OCI-M1 (cell line): ENCODE results near the gene C11orf65.

Experiments used
- DNase-seq: peaks from one replicate; lab custom pipeline; 2025; lab: John Stamatoyannopoulos, UW

C11orf65 gene, protein sequence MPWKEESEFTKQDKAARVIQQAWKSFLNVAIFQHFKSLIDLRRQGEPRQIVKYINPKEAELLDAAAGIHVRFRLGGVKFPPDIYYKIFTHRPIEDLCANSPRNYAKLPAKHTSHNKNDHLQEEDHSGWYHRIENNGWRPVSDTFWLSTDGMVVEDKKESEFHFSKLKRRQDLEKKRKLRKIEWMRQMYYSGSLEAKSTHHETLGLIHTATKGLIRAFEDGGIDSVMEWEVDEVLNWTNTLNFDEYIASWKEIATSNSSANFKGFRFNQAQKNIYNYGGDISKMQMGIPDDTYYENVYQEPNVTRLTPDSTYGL

DNA sequence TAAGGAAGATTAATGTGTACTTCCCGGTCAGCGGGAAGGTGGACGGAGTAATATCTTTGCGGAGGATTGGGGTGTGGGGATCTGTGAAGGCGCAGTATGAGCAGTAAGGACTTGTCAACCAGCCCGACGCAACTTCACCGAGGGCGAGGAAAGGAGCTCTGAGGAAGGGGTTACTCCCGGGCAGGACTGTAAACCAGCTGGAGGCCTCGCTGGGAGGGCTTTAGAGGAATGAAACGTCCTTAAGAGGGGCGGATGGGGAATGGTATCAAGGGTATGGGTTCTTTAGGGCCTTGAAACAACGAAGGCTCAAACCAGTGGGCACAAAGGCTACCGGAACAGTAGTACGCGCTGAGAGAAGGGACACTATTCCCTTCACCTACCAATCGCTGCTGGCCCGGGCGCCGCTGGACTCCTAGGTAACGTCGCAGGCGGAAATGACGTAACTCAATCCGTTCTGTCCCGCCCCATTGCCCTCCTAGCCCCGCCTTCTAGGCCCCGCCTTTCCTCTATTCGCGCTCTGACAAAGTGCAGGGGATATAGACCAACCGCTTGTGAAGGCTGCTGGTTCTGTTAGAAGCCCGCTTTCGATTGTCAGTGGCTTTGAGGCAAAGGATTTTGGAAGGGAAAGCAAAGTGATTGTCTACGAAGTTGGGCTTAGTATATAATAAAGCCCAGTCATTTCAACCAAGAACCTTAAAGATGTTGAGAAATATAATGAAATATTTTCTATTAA lies at the start of gene C11orf65:
TSS of gene C11orf65 (minus strand) at position 439 of the 733 bp plus-strand sequence. CDS start 5,970 bp downstream, outside the sequence.
- DNase-seq: peak; percentile 88

DNA sequence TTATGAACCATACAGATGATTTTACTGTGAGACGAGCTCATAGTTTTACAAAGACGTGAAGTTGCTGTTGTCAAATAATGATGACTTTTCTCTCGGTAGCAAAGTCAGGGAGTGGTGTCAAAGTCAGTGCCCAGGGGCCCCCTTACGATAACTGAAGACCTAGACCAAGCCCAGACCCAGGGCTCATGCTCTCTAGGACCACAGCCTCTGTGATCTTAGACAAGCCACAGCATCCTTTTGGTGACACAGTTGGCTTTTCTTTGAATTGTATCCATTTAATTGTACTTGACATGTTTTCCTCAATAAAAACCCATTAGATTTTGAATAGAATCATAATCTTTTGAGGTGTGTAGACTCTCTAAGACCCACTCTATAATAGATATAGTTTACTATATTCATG lies 48.8 kb upstream of the C11orf65 start:
- DNase-seq: no peak

DNA sequence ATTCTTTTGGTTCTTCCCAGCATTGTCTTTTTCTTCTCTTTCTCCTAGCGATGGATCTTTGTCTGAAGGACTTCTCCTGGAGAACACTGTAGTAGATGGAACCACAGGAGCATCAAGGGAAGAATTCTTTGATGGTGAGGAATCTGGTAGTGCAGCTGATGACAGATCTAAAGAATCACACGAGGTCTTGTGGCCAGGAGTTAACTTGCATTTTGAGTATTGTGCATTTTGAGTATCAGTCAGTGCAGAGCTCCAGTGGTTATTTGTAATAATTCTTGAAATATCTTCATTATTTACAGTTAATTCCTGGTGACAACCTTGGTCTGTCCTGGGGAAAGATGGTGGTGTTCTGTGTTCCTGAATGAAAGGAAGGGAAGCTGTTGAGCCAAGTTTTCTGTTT lies 45.4 kb upstream of the C11orf65 start:
- DNase-seq: no peak

DNA sequence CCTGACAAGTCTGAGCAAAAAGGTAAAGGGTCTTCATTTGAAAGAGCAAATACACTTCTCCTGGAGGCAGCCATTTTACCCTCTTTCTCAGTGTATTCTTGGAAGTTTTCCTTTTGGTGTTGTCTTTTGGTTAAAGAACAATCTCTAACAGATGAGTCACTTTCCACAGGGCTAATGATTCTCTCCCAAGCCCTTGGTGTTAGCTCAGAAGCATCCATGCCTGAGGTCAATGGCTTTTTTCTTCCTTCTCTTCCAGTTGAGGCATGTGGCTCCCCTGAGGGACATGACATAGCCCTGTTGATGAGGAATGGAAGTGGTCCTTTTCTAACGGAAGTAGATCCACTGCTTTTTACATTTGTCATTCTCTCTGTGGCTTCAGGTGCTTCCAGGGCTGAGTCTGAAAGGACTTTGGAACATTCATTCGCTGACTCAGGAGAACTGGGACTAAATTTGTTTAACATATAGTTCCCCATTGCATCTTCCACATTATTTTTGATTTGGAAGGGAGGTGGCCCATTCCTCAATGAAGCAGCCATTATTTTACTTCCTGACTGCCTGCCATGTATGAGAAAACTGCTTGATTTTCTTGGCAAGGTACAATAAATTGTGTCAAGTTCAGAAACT lies 44.6 kb upstream of the C11orf65 start:
- DNase-seq: no peak

DNA sequence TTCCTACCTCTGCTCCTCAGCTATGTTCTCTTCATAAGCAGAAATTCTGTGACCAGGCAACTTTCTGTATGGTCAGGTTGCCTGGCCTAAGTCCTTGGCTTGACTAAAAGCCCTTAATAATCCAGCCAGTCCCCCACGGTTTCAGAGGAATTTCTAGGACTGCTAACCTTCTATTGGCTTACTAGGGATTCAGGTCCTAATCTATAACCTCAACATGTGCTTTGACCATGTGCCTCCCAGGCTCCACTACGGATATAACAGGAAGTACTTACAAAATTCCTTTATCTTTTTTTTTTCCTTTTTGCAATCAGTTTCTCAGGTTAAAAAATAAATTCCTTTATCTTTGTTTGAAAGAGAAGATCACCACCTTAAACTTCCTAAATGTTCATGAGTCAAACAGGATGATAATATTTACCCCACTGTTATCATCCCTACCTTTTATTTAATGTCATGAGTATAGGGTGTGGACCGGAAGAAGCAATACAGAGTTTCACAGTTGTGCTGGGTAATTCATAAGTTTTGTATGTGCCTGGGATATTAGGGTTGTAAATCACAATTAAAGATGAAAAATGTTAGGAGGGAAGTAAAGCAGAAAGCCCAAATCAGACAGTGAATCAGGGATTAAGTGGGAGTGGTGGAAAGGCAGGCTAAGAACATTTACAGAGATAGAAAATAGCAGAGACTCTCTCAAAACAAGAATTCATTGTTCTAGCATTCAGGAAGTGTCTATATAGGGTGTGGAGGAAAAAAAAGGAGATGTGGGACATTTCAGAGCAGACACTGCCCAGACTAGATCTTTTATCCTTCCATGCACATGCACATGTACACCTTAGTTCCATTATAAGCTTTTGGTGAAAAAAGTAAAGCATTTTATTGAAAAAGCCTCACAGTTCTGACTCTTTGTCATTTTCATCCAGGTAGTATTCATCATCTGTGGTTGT lies 41.6 kb upstream of the C11orf65 start:
- DNase-seq: no peak

DNA sequence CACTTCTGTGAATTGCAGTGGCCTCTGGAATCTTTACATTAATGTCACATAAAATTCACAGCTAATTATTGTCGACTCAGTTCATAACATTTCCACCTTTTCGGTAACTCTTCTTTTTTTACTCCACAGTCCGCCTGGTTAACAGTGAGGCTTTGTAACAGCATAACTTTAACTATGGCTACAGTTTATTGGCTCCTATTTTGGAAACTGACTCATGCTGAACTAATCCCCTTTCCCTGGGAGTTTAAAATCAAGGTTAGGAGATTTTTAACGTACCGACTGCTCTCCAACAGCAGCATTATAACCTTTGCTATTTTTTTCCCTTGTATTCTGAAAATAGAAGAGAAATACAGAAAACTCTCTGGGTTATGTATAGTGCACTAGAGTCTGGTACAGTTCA lies 34.1 kb upstream of the C11orf65 start:
- DNase-seq: no peak

DNA sequence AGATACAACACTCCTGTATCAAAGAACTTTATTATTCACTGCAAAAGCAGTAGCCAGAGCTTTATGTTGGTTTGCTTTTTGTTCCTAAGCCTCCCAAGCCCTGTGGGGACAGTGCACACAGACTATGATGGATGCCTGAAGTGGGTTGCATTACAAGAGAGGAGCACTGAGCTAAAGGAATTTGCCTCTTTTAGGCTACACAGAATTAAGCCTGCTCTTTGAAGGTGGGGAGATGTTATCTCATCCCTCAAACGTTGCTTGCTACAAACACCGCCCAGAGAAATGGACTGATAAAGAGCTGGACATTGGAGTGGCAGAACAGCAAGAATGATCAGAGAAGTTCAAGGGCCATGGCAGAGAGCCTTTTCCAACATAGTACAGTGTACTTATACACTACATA lies 33.4 kb upstream of the C11orf65 start:
- no peak for DNase-seq

DNA sequence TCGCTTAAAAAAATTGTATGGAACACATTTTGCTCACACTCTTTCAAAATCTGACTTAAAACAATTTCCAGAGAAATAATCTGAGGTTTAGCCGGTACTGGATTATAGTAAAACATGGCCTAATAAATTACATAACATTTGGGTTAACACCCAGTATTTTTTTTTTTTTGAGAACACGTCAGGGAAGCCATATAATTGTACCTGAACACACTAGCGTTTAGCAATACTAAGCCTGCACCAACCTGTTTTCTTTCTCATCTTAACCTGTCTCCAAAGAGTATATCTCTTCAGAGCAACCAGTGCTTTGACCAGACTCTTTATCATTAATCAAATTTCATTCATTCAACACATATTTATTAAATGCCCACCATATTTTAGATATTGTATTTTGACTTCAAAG lies 32.8 kb upstream of the C11orf65 start:
- no peak for DNase-seq

DNA sequence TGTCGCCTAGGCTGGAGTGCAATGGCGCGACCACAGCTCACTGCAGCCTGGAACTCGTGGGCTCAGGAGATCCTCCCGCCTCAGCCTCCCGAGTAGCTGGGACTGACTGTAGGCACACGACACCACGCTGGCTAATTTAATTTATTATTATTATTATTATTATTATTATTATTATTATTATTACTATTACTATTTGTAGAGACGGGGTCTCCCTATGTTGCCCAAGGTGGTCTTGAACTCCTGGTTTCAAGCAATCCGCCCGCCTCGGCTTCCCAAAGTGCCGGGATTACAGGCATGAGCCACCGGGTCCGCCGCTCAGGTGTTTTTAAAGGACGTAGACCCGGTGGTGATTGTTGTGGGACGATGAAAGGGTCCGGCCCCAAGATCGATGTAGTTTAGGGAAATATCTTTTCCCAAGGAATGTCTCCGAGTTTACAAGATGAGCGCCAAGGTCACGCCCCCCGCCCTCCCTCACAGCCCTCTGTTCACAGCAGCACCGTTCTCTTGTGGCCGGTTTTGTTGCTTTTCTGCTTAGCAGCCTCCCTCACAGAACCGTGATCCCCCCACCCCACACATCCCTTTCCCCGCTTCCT lies 31.6 kb upstream of the C11orf65 start:
- DNase-seq: no peak

DNA sequence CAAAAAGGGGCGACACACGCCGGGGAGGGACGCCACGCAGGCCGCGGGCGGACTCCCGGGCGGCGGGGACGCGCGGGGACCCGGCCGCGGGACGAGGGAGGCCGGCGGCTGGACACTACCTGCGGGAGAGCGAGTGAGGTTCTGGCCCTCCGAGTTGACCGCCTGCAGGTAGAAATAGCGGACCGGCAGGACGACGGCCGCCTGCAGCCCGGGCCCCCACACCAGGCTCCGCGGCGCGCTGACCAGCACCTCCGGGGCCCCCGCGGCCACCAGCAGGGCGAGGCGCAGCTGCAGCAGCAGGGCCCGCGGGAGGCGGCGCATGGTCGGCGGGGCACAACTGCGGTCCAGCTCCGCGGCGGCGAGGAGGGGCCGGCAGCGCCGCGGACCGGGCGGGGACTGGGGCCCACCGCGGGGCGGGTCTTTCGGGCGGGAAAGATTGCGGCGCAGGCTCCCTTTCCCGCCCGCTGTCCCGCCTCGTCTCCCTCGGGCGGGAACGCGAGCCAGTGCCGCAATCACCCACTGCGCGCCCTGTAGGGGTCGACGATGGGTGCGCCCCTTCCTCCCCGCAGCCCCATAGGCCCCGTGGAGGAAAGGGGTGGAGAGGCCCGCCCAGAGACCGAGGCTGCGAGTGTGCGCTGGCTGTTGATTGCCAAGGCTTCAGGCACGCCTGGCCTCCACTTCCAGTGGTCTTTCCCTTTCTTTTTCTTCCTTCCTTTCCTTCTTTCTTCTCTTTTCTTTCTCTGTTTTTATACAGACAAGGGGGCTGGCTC lies 30.9 kb upstream of the C11orf65 start, which contains the start of gene POGLUT3:
TSS of gene POGLUT3 (minus strand) at position 339 of the 770 bp plus-strand sequence. CDS start at position 321, 18 bp downstream.
- DNase-seq: peak; percentile 18

DNA sequence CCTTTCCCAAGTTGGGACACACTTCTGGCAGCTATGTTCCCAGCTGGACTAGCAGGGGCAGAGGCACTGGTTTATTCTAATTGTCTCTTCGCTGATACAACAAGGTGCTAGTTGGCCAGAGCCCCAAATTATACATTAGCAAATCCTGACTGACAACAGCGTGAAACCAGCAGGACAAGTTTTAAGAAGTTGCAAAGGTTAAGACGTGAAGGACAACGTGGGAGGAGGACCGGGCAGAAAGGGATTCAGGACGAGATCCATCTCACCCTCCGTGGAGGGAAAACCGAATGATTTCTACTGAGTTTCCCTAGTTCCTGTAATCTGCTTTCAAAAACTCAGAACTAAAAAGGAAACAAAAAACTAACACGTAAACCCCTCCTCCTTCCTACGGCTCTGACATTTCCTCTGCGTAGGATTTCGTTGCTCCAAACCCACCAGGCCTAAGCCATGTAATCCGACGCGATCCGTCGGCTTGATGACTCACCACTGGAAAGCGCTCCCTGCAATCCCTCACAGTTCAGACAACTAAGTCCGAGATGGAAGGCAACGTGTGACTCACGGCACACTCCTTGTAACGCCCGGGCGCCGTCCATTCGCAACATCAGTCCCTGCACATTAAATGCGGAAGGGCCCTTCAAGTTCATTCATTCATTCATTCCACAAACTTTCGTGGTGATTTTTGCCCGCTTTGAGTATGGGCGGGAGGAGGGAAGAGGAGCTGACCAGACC lies 30.2 kb upstream of the C11orf65 start:
- peak; percentile 77 for DNase-seq

DNA sequence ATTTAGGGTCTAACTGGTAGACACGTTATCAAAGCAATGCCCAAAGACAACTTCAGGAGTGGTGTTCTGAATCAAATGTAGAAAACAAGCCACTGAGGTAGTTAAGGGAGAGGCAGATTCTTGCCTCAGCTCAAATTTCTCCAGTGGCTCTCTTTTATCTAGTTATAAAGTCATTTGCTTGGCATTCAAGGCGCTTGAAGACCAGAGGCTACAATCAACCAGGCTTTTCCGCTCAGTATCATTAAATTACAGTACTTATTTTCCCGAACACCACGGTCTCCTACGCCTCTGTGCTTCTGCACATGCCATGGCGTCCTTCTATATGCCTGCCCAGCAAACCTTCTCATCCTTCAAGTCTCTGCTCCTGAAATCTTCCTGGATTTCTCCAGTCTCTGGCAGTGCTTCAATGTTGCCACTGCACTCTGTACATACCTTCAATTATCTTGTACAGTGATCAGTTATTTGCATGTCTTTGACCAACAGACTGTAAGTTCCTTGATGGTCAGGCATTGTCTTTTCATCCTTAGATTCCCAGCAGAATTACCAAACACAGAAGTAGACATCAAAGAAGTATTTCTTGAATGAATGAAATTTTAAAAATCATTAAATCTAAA lies 29.4 kb upstream of the C11orf65 start:
- DNase-seq: no peak

DNA sequence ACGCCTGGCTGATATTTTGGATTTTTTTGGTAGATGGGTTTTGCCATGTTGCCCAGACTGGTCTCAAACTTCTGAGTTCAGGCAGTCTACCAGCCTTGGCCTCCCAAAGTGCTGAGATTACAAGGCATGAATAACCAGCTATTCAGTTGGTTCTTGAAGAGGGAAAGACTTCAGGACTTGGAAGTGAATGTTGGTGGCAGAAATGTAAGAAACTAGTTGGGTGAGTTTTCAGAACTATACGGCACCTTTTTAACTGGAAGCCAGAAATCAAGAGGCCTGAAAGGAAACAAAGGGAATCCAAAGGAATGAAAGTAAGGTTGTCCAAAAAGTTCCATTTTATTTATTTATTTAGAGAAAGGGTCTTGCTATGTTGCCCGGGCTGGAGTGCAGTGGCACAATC lies 28.0 kb upstream of the C11orf65 start:
- DNase-seq: no peak

DNA sequence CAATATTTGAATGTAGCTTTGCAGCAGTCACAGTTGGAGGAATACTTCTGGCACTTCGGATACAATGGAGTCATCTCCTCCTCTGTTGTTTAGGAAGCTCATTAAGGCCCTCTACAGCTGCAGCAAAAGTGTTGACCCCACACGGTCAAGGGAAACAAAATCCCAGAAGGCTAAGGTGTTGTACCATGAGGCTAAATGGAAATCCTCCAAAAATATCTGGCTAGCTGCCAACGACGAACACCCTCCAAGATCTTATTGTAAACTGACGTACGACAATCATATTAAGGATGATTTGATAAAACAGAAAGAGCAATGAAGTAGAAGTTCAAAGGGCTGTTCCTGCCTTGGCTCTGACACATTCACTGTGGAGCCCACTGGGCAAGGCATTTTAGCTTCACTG lies 26.9 kb upstream of the C11orf65 start:
- DNase-seq: no peak

DNA sequence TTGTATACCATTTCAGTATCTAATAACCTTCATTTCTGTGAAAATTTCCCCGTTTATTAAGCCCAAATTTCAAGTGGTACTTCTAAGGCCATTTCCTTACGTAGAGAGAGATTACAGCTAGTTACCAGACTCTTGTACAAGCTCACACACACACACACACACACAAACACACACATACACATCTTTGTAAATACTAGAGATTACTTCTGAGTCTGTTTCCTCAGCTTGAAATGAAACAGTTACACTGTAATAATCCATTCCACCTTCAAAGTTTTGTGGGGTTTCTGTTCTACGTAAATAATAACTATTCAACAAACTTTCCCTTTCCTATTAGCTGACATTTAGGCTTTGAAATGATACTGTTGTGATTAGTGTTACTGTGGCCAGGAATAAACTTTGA lies 24.6 kb upstream of the C11orf65 start:
- DNase-seq: no peak

DNA sequence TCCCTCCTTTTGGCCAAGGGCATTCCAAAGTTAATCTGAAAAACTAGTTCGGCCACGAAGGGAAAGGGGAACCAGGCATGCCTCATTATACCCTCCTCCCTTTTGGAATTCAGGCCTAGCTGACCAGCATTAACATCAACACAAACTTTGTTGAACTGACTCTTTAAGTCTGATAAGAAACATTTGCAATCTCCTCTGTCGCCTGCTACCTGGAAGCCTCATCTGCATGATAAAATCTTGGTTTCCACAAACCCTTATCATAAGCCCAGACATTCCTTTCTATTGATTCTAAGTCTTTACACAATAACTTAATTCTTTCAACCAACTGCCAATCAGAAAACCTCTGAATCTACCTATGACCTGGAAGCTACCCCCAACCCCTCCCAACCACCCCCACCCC lies 19.5 kb upstream of the C11orf65 start:
- no peak for DNase-seq

DNA sequence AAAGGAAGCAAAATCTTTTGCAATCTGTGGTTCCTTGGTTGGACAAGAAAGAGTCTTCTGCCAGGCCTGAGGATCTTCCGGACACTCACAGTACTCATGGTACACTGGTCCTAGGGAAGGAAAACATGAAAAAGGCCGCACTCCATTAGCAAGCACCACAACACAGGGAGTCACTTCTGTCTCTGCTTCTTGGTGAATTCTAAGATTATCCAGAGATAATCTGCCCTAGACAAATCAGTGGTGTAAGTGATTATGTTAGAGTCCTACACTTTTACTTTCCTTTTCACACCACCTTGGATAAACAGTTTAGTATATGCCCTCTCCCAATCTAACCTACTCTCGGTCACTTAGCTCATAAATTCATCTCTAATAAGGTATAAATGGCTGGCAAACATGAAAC lies 19.0 kb upstream of the C11orf65 start:
- DNase-seq: no peak

DNA sequence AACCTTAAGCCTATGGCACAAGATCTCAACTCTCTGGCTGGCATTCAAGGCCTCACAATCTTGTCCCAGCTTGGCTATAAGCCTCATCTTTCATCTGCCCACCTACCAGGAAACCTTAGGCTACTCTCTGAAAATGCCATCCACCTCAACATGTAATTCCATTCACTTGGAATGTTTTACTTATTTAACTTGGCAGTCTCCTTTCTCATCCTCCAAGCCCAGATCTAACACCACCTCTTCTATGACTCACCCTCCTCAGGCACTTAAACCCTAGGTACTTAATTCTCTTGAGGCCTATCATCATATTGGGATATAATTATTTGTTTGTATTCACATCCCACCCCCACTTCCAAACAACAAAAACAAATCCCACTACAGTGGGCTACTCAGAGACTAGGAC lies 15.8 kb upstream of the C11orf65 start:
- no peak for DNase-seq

DNA sequence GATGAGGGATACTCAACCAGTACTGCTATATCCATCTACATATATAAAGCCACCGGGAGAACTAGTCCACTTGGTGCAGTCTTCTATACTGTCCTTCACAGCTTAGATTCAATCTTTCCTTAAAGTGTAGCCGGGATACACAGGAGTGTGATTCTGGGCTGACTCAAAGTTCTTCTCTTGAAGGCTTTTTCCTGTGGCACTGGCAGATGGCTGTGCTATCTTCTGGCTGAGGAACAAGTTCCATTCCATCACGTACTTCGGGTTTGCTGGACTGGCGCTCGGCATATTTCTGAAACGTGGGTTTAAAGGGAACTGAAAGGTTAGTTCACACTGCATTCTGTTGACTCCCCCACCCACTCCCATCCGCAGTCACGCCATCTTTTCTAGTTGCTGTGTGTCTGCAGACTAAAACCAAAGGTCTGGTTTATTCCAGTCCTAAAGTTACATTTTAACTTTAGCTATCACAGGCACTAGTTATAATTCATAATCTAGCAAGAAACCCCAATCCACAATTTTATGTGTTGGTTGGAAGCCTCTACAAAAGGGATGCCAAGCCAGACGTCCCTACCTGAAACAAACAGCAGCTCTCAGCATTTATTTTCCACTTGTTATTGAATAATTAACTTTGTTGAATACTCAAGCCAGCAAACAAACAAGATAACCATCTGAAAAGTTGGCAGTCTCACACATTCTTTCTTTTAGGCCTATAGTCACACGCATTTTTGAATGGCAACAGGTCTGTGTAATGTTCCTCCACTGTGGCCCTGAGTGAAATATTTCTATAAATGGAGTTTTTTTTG lies 7.5 kb upstream of the C11orf65 start:
- DNase-seq: no peak
